Stimulated activated memory B cell treated with anti-CD40 and anti-IgM and Interleukin-4, amounts not matched to agents 10 μg/mL and 1 μg/mL and 100 μg/mL, for 72 hours (primary cell): ENCODE measurements around the gene LIPC.
"Not testable (repeated sequence)": the region's sequence is repeated elsewhere in the genome, so short reads cannot be mapped to it uniquely, and the experiment has no call there.

Source experiments
- ATAC-seq: fragments of 150-1000 bp; cut with Tn5 transposase; 2 replicates; pipeline ENCODE4 v1.10.0; 2021
- H3K27ac Mint-ChIP-seq: one replicate; pipeline ENCODE4 v1.8.0; 2022; ENCODE audit warnings: mild to moderate bottlenecking, mixed read lengths
- H3K27me3 Mint-ChIP-seq: one replicate; pipeline ENCODE4 v1.8.0; 2022; ENCODE audit warnings: mixed read lengths
- H3K36me3 Mint-ChIP-seq: one replicate; pipeline ENCODE4 v1.8.0; 2022; ENCODE audit warnings: mixed read lengths
- H3K4me1 Mint-ChIP-seq: one replicate; pipeline ENCODE4 v1.8.0; 2022; ENCODE audit warnings: mixed read lengths
- H3K4me3 Mint-ChIP-seq: one replicate; pipeline ENCODE4 v1.8.0; 2022; ENCODE audit warnings: mild to moderate bottlenecking, moderate library complexity, mixed read lengths
- H3K9me3 Mint-ChIP-seq: one replicate; pipeline ENCODE4 v1.8.0; 2022; ENCODE audit warnings: mixed read lengths

The LIPC gene

GRCh38 chr15:58593870-58594269, 162.1 kb downstream of the LIPC start:
- H3K36me3 Mint-ChIP-seq, result peaks cover 25% of the 10 kb centered on the region
- H3K27ac Mint-ChIP-seq, result no peak overlapping the region

DNA sequence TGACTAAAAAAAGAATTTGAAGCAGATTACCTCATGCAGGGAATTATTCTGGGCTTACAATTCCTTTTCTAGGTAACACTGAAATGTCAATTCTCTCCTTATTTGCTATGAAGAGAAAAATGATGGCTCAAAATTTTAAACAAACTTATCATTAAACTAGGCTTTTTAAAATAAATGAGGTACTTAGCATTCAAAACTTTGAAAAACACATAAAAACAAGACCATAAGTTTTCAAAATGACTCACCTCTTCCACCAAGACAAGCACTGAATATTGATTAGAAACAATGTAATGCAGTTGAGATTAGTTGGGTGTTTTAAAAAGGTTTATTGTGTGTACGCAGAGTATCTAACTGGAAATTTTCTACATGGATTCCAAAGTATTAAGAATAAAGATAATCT, 163.1 kb downstream of the LIPC start:
- Mint-ChIP-seq H3K27me3 (no peaks in the 10 kb centered on the region), H3K4me3 (no peak overlapping the region), H3K4me1 (no peaks in the 10 kb centered on the region), H3K27ac (no peak overlapping the region), H3K36me3 (peaks cover 28% of the 10 kb centered on the region), H3K9me3 (no peaks in the 10 kb centered on the region)
- no peak for ATAC-seq

More at GRCh38 chr15:58593870-58594269, 162.1 kb downstream of the LIPC start:
- Mint-ChIP-seq H3K4me1 (no peaks in the 10 kb centered on the region), H3K9me3 (no peaks in the 10 kb centered on the region), H3K27me3 (no peaks in the 10 kb centered on the region), H3K4me3 (no peak overlapping the region)
- no peak for ATAC-seq

GRCh38 chr15:58595516-58596263, 163.9 kb downstream of the LIPC start:
- no peak for ATAC-seq
- no peak overlapping the region for H3K4me3 Mint-ChIP-seq
- H3K27me3 Mint-ChIP-seq, result no peaks in the 10 kb centered on the region
- H3K27ac Mint-ChIP-seq, result no peak overlapping the region
- H3K9me3 Mint-ChIP-seq, result no peaks in the 10 kb centered on the region
- H3K4me1 Mint-ChIP-seq, result no peaks in the 10 kb centered on the region
- H3K36me3 Mint-ChIP-seq, result peaks cover 28% of the 10 kb centered on the region

- Mint-ChIP-seq H3K27ac (no peak overlapping the region), H3K4me1 (no peaks in the 10 kb centered on the region), H3K9me3 (no peaks in the 10 kb centered on the region), H3K4me3 (no peak overlapping the region), H3K27me3 (no peaks in the 10 kb centered on the region), H3K36me3 (peaks cover 37% of the 10 kb centered on the region)
- ATAC-seq, result no peak
Observed at GRCh38 chr15:58597943-58598828, 166.4 kb downstream of the LIPC start.

- H3K27me3 Mint-ChIP-seq, result no peaks in the 10 kb centered on the region
- no peak overlapping the region for H3K4me3 Mint-ChIP-seq
- no peaks in the 10 kb centered on the region for H3K9me3 Mint-ChIP-seq
- no peaks in the 10 kb centered on the region for H3K4me1 Mint-ChIP-seq
- H3K27ac Mint-ChIP-seq, result no peak overlapping the region
- no peak for ATAC-seq
- peaks cover 38% of the 10 kb centered on the region for H3K36me3 Mint-ChIP-seq
Observed at GRCh38 chr15:58598829-58599210, 167.0 kb downstream of the LIPC start.

DNA sequence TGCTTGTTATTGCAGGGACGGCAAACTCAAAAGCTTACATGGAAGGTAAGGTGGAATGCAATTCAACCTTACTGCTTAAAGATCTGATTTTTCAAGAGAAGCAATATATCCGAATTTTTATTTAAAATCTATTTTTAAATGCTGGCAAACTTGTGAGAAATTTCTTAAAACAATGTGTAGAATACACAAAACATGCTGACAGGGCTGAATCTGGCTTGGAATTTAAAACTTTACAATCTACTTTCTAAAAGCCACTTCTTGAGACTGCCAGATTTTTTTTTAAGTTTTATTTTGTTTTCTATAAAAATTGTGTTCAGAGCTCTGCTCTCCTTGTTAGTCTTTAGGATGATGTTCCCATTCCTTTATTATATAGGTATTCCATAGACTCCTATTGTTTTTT, 171.0 kb downstream of the LIPC start:
- Mint-ChIP-seq H3K4me3 (no peak overlapping the region), H3K27me3 (no peaks in the 10 kb centered on the region), H3K27ac (no peak overlapping the region), H3K4me1 (no peaks in the 10 kb centered on the region), H3K36me3 (peaks cover 49% of the 10 kb centered on the region), H3K9me3 (no peaks in the 10 kb centered on the region)
- no peak for ATAC-seq

DNA sequence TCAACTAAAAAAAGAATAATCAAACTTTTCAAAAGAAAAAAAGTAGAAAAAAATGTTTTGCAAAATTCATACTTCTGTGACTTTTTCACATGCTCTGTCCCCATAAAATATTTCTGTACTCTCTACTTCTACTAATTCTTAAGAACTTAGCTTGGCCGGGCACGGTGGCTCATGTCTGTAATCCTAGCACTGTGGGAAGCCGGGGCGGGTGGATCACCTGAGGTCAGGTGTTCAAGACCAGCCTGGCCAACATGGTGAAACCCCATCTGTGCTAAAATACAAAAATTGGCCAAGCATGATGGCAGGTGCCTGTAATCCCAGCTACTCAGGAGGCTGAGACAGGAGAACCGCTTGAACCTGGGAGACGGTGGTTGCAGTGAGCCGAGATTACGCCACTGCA, 172.1 kb downstream of the LIPC start:
- H3K4me1 Mint-ChIP-seq, H3K4me3 Mint-ChIP-seq, H3K27me3 Mint-ChIP-seq, ATAC-seq, H3K27ac Mint-ChIP-seq, H3K9me3 Mint-ChIP-seq: not testable (repeated sequence)
- H3K36me3 Mint-ChIP-seq, result peaks cover 46% of the 10 kb centered on the region

DNA sequence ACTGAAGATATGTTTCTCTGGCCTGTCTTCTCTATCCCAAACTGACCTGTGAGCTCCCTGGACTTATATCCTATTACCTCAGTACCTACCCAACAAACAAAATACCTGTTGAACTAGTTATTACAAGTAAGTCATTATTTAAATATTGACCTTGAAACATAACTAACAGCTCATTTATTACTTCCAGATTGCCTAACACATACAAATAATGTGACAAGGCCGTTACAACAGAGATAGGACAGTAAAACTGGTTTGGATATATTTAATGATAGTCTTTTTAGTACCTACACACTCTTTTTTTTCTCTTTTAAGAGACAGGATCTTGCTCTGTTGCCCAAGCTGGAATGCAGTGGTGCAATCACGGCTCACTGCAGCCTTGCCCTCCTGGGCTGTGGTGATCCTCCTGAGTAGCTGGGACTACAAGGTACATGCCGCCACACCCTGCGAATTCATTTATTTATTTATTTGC, 172.7 kb downstream of the LIPC start:
- no peaks in the 10 kb centered on the region for H3K27me3 Mint-ChIP-seq
- no peak for ATAC-seq
- no peak overlapping the region for H3K27ac Mint-ChIP-seq
- H3K36me3 Mint-ChIP-seq, result peaks cover 44% of the 10 kb centered on the region
- H3K9me3 Mint-ChIP-seq, result no peaks in the 10 kb centered on the region
- H3K4me3 Mint-ChIP-seq, result no peak overlapping the region
- no peaks in the 10 kb centered on the region for H3K4me1 Mint-ChIP-seq

- no peak overlapping the region for H3K27ac Mint-ChIP-seq
- no peak overlapping the region for H3K4me3 Mint-ChIP-seq
- no peak for ATAC-seq
- H3K27me3 Mint-ChIP-seq, result no peaks in the 10 kb centered on the region
- H3K36me3 Mint-ChIP-seq, result peaks cover 47% of the 10 kb centered on the region
- no peaks in the 10 kb centered on the region for H3K9me3 Mint-ChIP-seq
- no peaks in the 10 kb centered on the region for H3K4me1 Mint-ChIP-seq
Observed at GRCh38 chr15:58605931-58606530, 174.2 kb downstream of the LIPC start.

- peaks cover 49% of the 10 kb centered on the region for H3K36me3 Mint-ChIP-seq
- no peaks in the 10 kb centered on the region for H3K4me1 Mint-ChIP-seq
- no peaks in the 10 kb centered on the region for H3K27me3 Mint-ChIP-seq
- H3K4me3 Mint-ChIP-seq, result no peak overlapping the region
- no peaks in the 10 kb centered on the region for H3K9me3 Mint-ChIP-seq
- H3K27ac Mint-ChIP-seq, result no peak overlapping the region
- ATAC-seq, result no peak
Observed at GRCh38 chr15:58606577-58607080, 174.8 kb downstream of the LIPC start.

GRCh38 chr15:58608129-58608590, 176.4 kb downstream of the LIPC start:
- Mint-ChIP-seq H3K4me3 (no peak overlapping the region), H3K36me3 (peaks cover 51% of the 10 kb centered on the region), H3K27ac (no peak overlapping the region), H3K4me1 (no peaks in the 10 kb centered on the region), H3K27me3 (no peaks in the 10 kb centered on the region), H3K9me3 (no peaks in the 10 kb centered on the region)
- no peak for ATAC-seq

GRCh38 chr15:58608711-58609110, 176.9 kb downstream of the LIPC start:
- Mint-ChIP-seq H3K4me1 (no peaks in the 10 kb centered on the region), H3K4me3 (no peak overlapping the region), H3K27me3 (no peaks in the 10 kb centered on the region), H3K9me3 (peaks cover 2% of the 10 kb centered on the region), H3K36me3 (peaks cover 51% of the 10 kb centered on the region), H3K27ac (no peak overlapping the region)
- no peak for ATAC-seq

GRCh38 chr15:58611731-58612676, 180.2 kb downstream of the LIPC start:
- Mint-ChIP-seq H3K36me3 (peaks cover 66% of the 10 kb centered on the region), H3K27ac (no peak overlapping the region), H3K4me3 (no peak overlapping the region), H3K4me1 (no peaks in the 10 kb centered on the region), H3K27me3 (no peaks in the 10 kb centered on the region), H3K9me3 (peaks cover 15% of the 10 kb centered on the region)
- ATAC-seq, result no peak

GRCh38 chr15:58616171-58616570, 184.4 kb downstream of the LIPC start:
- peaks cover 84% of the 10 kb centered on the region for H3K36me3 Mint-ChIP-seq
- H3K27ac Mint-ChIP-seq, result no peak overlapping the region
- H3K4me3 Mint-ChIP-seq, result no peak overlapping the region
- peaks cover 19% of the 10 kb centered on the region for H3K9me3 Mint-ChIP-seq
- ATAC-seq, result no peak
- no peaks in the 10 kb centered on the region for H3K27me3 Mint-ChIP-seq
- no peaks in the 10 kb centered on the region for H3K4me1 Mint-ChIP-seq
